HG03175 (cell line): ENCODE measurements around the gene CYSTM1.

Experiments
- ATAC-seq: cut with Tn5 transposase; IDR thresholded peaks from one replicate; pipeline ENCODE4 v1.9.1; 2021; ENCODE audit warnings: mild to moderate bottlenecking, moderate library complexity; ENCODE audit not compliant: unreplicated experiment

The CYSTM1 gene

GRCh38 chr5:140174465-140175366 lies at the start of gene CYSTM1:
TSS of gene CYSTM1 (plus strand) at chr5:140175188. CDS start at chr5:140194466, 19,278 bp downstream.
- peak; percentile 95 for ATAC-seq

GRCh38 chr5:140125637-140126036 lies 49.4 kb upstream of the CYSTM1 start, which contains the start of gene IGIP:
TSS of gene IGIP (plus strand) at chr5:140125937. CDS start at chr5:140128477, 2,540 bp downstream.
- no peak for ATAC-seq

- no peak for ATAC-seq
Measured at GRCh38 chr5:140126315-140127012, 48.5 kb upstream of the CYSTM1 start.

GRCh38 chr5:140128376-140128775 lies 46.6 kb upstream of the CYSTM1 start:
- no peak for ATAC-seq

GRCh38 chr5:140130949-140131733 lies 43.8 kb upstream of the CYSTM1 start:
- no peak for ATAC-seq

- ATAC-seq, result no peak
Measured at GRCh38 chr5:140131967-140132409, 43.0 kb upstream of the CYSTM1 start.

- ATAC-seq, result no peak
Measured at GRCh38 chr5:140133514-140134167, 41.3 kb upstream of the CYSTM1 start.

- no peak for ATAC-seq
Measured at GRCh38 chr5:140134277-140134935, 40.6 kb upstream of the CYSTM1 start.

GRCh38 chr5:140135127-140135526 lies 39.9 kb upstream of the CYSTM1 start:
- no peak for ATAC-seq

GRCh38 chr5:140136624-140137023 lies 38.4 kb upstream of the CYSTM1 start:
- no peak for ATAC-seq

- no peak for ATAC-seq
Measured at GRCh38 chr5:140140435-140140834, 34.6 kb upstream of the CYSTM1 start.

- no peak for ATAC-seq
Measured at GRCh38 chr5:140141241-140141640, 33.7 kb upstream of the CYSTM1 start.

- no peak for ATAC-seq
Measured at GRCh38 chr5:140142246-140142645, 32.7 kb upstream of the CYSTM1 start.

- ATAC-seq, result no peak
Measured at GRCh38 chr5:140142856-140143255, 32.1 kb upstream of the CYSTM1 start.

GRCh38 chr5:140143521-140144258 lies 31.3 kb upstream of the CYSTM1 start:
- no peak for ATAC-seq

GRCh38 chr5:140145256-140145655 lies 29.7 kb upstream of the CYSTM1 start:
- no peak for ATAC-seq

GRCh38 chr5:140145818-140146522 lies 29.0 kb upstream of the CYSTM1 start:
- ATAC-seq, result peak; percentile 67

GRCh38 chr5:140146523-140146842 lies 28.5 kb upstream of the CYSTM1 start:
- no peak for ATAC-seq

- ATAC-seq, result no peak
Measured at GRCh38 chr5:140147460-140147859, 27.5 kb upstream of the CYSTM1 start.
